ENCODE data around the gene ERLEC1. TPM values are rescaled to one million over a fixed set of nuclear protein-coding genes. Genes with fewer than 3 reads are reported as not detected.
"Not testable (repeated sequence)": the region's sequence is repeated elsewhere in the genome, so short reads cannot be mapped to it uniquely, and the experiment has no call there.

The ERLEC1 gene
- total RNA-seq, 1 experiment from 2014 or later: 77.4 TPM

DNA sequence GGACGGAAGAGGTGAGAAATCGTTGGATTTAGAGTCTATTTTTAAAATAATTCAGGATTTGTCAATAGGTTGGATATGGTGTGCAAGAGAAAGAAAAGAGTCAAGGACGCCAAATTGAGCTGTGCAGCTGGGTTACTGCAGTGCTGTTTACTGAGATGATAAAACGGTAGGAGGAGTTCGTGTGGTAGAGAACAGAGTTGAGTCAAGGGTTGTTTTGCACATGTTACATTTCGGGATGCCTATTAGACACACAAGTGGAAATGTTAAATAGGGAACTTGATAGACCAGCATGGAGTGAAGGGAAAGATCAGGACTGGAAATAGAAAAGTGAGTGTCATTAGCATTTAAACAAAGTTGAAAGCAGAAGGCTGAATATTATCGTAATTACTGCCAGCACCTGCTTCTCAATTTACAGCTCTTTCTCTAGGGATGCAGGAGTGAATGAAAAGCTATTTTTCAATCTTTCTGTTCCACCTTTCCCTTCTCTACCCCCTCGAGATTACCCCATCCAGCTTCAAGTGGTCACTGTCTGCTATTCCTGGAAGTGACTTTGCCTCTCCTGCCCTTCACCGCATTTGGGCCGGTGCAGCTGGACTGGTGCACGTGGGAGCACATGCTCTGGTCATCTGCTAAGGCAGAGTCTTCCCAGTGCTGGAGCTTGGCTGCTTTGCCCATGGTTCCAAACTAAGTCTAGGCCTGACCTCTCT lies 42.6 kb downstream of the ERLEC1 start:
- no peak for DNase-seq (ENCODE audit: low read depth)

DNA sequence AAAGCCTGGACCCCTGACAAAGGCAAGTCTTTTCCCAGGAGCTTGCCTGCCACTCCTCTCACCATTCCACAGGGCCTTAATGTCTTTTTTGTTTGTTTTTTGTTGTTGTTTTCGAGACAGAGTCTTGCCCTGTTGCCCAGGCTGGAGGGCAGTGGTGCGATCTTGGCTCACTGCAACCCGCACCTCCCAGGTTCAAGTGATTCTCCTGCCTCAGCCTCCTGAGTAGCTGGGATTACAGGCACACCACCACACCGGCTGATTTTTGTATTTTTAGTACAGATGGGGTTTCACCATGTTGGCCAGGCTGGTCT lies 43.1 kb downstream of the ERLEC1 start:
- DNase-seq (ENCODE audit: low read depth): not testable (repeated sequence)

DNA sequence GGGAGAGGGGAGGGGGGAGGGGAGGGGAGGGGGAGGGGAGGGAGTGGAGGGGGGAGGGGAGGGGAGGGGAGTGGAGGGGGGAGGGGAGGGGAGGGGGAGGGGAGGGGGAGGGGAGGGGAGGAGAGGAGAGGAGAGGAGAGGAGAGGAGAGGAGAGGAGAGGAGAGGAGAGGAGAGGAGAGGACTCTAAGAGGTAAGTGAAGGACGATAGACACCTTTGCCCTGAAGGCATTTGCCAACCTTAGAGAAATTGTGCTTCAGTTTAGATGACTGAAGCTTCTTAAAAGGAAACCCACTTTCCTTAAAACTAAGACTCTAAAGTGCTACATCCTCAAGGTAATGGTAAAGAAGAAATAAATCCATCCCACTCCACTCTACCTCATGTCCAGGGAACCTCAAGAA lies 53.7 kb downstream of the ERLEC1 start:
- no peak for DNase-seq (ENCODE audit: low read depth)

DNA sequence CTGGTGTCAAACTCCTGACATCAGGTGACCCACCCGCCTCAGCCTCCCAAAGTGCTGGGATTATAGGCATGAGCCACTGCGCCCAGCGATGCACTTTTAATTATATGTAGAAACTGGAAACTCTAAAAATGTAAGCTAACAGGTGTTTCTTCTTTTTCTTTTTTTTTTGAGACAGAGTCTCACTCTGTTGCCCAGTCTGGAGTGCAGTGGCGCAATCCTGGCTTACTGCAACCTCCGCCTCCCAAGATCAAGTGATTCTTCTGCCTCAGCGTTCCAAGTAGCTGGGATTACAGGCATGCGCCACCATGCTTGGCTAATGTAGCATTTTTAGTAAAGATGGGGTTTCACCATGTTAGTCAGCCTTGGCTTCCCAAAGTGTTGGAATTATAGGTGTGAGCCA lies 54.8 kb downstream of the ERLEC1 start:
- DNase-seq (ENCODE audit: low read depth): not testable (repeated sequence)

DNA sequence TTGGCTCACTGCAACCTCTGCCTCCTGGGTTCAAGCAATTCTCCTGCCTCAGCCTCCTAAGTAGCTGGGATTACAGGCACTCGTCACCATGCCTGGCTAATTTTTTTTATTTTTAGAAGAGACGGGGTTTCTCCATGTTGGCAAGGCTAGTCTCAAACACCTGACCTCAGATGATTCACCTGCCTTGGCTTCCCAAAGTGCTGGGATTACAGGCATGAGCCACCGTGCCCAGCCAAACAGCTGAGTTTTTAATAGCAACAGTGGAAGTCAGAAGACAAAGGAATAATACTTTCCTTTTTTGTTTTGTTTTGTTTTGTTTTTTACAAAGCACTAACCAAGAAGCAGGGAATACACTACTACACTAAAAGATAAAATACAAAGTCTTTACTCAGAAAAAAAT lies 56.0 kb downstream of the ERLEC1 start:
- DNase-seq (ENCODE audit: low read depth): peak; percentile 30

DNA sequence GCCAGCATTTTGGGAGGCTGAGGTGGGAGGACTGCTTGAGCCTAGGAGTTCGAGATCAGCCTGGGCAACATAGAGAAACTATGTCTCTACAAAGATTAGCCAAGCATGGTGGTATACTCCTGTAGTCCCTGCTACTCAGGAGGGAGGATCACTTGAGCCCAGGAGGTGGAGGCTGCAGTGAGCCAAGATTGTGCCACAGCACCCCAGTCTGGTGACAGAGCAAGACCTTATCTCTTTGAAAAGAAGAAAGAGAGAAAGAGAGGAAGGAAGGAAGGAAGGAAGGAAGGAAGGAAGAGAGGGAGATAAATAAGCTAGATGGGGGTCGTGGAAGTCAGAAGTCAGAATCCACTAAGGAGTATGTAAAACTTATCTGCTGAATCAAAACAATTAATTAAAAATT lies 56.8 kb downstream of the ERLEC1 start:
- no peak for DNase-seq (ENCODE audit: low read depth)

DNA sequence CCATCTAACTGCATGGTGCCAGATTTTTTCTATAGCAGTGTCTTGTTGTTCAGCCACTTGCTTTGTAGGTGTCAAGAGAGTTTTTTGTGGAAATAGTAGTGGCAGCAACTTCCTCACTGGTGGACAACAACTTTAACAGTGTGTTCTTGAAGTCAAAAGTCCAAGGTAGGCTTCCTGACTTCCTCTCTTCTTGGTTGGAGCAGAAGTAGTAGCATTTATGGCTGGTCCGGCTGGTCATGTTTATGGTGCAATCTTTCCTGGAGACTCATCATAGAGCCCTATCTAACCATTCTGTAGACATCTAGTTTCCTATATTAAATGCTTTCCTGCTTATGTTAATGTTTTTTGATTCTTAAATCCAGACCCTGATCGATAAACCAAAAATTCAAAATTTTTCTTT lies 61.2 kb downstream of the ERLEC1 start:
- no peak for DNase-seq (ENCODE audit: low read depth)

DNA sequence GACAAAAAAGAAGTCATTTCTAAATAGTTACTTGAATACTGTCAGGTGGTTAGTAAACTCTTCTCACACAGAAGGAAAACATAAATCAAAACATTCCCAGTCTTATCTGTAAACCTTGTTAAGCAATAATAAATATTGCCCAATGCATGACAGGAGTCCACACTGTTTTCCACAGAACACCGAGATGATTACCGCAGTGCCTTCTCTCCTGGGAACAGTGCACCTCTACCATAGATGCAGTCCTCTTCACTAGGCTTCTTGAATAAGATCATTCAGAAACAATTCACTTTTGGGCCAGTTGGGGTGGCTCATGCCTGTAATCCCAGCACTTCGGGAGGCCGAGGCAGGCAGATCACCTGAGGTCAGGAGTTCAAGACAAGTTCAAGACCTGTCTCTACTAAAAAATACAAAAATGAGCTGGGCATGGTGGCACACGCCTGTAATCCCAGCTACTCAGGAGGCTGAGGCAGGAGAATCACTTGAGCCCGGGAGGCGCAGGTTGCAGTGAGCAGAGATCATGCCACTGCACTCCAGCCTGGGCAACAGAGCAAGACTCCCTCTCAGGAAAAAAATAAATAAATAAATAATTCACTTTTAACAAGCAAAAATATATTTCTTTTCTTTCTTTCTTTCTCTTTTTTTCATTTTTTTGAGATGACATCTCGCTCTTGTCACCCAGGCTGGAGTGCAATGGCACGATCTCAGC lies 64.4 kb downstream of the ERLEC1 start:
- DNase-seq (ENCODE audit: low read depth): not testable (repeated sequence)

DNA sequence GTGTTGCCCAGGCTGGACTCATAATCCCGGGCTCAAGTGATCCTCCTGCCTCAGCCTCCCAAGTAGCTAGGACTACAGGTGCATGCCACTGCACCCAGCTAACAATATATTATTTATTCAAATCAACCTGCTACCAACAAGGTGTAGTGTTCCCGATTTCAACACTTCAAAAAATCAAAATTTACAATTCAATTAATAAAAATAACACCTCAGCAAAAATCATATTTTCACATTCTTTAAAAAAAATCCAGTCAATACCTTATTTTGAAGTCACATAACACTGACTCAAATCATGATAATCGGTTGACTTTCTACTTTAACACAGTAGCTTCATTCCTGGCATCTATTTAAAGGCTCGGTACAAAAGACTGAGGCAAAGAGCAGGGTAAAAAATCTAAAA lies 65.7 kb downstream of the ERLEC1 start:
- no peak for DNase-seq (ENCODE audit: low read depth)

DNA sequence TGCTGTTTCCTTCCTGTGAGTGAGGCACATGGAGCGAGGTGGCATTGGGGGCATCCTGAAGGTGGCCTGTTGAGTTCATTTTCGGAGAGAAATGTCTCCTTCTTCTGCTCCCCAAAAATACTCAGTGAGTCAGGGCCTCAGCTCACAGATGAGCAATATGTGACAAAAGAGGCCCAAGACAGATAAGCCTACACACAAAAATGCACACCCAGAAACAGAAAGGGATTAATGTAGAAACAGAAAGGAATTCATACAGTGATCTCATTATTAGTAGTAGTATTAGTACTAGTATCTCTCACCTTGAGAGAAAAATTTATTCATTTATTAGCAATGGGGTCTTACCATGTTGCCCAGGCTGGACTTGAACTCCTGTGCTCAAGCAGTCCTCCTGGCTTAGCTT lies 67.8 kb downstream of the ERLEC1 start:
- no peak for DNase-seq (ENCODE audit: low read depth)

DNA sequence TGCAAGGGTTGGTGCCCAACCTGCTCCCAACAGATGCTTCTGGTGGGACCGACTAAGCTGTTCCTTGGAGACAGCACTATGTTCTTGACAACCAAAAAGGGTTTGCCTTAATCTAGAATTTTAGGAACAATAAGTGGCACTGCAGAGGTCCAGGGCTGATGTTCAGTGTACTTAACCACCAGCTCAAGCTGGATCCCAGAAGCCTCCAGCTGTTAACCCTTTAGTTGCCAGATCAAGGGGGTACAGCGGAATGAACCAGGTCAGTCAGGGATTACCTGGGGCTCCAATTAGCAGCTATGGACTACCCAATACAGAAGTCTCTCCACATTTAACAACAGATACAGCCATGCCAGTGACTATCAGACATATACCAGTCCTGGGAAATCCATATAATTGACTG lies 69.4 kb downstream of the ERLEC1 start:
- no peak for DNase-seq (ENCODE audit: low read depth)

DNA sequence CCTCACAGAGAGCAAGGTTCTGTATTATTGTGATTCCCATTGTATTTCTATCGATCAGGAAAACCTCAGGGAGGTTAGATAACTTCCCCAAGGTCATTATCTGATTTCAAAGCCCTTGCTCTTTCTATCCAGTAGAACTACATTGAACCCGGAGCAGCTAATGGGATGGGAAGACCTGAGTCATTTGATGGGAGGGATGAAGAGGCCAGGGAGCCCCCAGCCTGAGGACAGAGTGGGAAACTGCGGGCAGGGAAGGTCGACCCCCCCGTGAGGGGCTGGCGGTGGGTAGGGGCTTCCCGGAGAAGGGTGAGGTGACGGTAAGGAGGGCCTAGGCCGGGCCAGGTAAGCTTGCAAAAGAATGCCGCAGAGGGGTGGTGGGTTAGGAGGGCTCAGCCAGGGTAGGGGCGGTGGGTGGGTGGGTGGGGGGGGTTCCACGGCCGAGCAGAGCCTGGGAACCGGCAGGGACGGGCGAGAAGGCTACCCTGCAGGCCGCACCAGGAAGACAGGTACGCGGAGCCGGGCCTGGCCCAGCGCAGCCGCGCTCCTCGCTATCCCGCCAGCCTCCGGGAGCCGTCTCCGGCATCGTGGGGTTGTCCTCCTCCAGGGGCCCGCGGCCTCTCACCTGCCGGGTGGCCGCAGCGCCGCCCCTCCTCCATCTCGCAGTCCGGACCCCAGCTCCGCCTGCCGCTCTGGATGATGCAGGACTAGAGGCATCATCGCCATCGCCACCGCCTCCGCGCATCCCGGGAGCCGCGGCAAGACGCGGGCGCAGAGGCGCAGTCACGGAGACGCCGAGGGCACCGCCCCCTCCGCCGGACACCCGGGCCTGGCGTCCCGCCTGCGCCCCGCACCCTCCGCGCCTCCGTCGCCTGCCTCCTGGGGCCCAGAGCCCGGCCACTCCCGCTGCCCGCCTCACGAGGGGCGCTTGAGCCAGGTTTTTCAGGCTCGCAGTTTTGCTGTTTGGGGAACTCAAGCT lies 72.7 kb downstream of the ERLEC1 start, which contains the start of gene GPR75:
Gene GPR75 (minus strand): TSS at position 762 of the 976 bp plus-strand sequence. CDS start 5,211 bp downstream, outside the sequence.
- DNase-seq (ENCODE audit: low read depth): no peak

DNA sequence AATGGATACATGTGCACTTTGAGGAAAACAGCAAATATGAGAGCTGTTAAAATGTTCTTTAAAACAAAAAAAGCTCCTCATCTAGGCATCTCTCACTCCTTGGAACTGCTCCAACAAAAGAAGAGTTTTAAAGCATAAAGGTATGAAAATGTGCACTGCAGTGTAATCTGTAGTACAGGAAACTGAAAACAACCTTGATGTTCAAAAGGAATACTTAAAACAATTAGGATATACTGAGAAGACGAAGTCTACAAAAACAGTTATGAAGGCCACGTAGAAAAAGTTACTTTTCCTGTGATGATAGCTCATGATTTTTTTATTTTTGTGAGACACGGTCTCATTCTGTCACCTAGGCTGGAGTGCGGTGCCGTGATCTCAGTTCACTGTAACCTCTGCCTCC lies 75.0 kb downstream of the ERLEC1 start:
- no peak for DNase-seq (ENCODE audit: low read depth)

DNA sequence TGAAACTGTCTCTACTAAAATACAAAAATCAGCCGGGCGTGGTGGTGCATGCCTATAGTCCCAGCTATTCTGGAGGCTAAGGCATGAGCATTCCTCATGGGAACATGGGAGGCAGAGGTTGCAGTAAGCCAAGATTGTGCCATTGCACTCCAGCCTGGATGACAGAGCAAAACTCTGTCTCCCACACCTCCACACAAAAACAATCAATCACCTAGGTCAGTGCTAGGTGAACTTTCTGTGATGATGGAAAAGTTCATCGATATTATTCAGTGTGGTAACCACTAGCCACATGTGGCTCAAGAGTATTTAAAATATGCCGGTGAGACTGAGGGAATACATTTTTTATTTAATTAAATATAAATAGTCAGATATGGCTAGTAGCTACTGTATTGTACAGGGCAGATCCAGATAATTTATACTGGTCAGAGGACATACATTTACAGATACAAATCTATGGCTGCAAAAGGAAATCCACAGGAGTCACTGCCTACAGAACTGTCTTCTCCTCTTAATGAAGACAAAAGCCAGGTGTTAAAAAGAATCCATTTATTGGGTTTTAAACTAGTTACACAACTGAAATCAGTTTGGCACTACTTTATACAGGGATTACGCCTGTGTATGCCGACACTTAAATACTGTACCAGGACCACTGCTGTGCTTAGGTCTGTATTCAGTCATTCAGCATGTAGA lies 76.8 kb downstream of the ERLEC1 start:
- DNase-seq (ENCODE audit: low read depth): no peak

DNA sequence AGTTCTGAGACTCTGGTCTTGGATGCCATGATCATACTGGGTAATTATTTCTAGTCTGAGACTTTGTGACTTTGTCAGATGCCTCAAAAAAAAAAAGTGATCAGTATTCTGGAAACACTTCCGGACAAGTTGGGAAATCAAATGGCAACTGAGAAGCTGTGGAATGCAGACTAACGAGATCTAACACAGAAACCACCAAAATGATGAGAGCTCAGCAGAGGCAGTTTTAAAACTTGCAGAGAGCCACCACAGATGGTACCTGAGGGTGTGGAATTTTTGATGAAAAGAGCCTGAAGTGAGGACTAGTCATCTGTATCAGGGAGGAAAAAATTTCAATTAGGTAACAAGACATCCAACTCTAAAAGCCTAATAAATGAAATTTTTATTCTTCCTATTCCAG lies 78.4 kb downstream of the ERLEC1 start:
- DNase-seq (ENCODE audit: low read depth): no peak

DNA sequence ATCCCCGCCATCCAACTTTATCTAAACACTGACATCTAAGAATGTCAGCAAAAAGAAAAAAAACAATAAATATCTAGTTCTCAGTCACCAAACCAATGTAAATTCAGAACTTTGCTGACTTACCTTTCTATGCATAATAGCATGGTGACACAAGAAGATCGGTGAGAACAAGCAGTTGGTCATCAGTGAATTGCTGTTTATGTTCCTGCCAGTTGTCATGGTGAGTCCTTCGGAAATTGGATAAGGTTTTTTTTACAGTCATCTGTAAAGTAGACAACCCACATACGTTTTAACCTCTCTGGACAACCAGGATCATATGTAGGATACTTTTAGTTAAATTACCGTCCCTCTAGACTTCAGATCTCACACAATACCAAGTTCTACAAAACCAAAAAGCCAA lies 79.1 kb downstream of the ERLEC1 start:
- peak; percentile 22 for DNase-seq (ENCODE audit: low read depth)

DNA sequence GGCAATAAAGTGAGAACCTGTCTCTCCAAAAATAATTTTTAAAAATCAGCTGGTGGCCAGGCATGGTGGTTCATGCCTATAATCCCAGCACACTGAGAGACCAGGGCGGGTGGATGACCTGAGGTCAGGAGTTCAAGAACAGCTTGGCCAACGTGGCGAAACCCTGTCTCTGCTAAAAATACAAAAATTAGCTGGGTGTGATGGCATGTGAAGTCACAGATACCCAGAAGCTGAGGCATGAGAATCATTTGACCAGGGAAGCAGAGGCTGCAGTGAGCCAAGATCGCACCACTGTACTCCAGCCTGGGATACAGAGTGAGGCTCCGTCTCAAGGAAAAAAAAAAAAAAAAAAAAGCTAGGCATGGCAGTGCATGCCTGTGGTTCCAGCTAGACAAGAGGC lies 80.3 kb downstream of the ERLEC1 start:
- DNase-seq (ENCODE audit: low read depth): no peak

DNA sequence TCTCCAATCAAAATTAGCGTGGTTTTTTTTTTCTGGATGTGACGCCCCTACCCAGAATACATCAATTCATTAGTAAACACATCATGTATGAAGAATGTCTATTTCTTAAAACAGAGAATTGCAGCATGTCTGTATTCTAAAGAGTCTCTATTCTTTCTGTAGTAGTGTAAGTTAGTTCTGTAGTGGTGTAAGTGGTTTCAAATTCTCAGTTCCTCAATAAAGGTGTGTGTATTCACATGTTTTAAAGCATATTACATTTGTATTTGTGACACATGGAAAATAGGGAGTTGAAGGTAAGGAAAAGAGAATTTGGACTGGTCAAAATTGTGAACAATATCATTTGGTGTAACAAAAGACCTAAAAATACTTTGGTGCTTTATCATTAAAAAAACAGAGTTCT lies 80.9 kb downstream of the ERLEC1 start:
- DNase-seq (ENCODE audit: low read depth): peak; percentile 8

Data from LHCN-M2 (cell line).